H1 (cell line): ENCODE measurements around the gene MKKS. TPM values are rescaled to one million over a fixed set of nuclear protein-coding genes. Genes with fewer than 3 reads are reported as not detected.

ENCODE experiments used
- CTCF ChIA-PET: fragments of 300-600 bp; sonication (Branson Sonifier 250); formaldehyde crosslinking; loops from one replicate; lab custom pipeline; 2021; ENCODE audit not compliant: partially characterized antibody; lab: Charles Lee
- POLR2A ChIA-PET: fragments of 300-600 bp; sonication (Branson Sonifier 250); formaldehyde crosslinking; loops from one replicate; lab custom pipeline; 2021; ENCODE audit warnings: inconsistent platforms; ENCODE audit not compliant: partially characterized antibody; lab: Charles Lee
- DNase-seq, 2 experiments: peaks; one replicate each; pipeline versions ENCODE4 v3.0.0 to v3.0.0-alpha.2; 2010 to 2022; ENCODE audit warnings: low spot score in 2 of 2, low read depth in 1 of 2, mixed read lengths in 1 of 2
- FAIRE-seq: peaks from 2 replicates; lab custom pipeline; 2011; peaks lifted over from hg19 to GRCh38; lab: Jason Lieb, UNC
- H2AFZ ChIP-seq: 2 replicates; pipeline ENCODE4 v1.8.1; 2012; ENCODE audit warnings: low read length, inconsistent platforms
- H2AK5ac ChIP-seq: 2 replicates; pipeline ENCODE4 v1.6.1; 2013; ENCODE audit warnings: low read depth, low read length
- H2BK120ac ChIP-seq: replicated peaks from 2 replicates; pipeline ENCODE3; 2013; ENCODE audit warnings: low read depth, low read length, inconsistent platforms
- H2BK12ac ChIP-seq: 2 replicates; pipeline ENCODE4 v1.6.1; 2013; ENCODE audit warnings: low read depth, low read length
- H2BK15ac ChIP-seq: 2 replicates; pipeline ENCODE4 v1.6.1; 2013; ENCODE audit warnings: low read length
- H2BK20ac ChIP-seq: 2 replicates; pipeline ENCODE4 v1.6.1; 2013; ENCODE audit warnings: low read length
- H2BK5ac ChIP-seq: 2 replicates; pipeline ENCODE4 v1.6.1; 2013; ENCODE audit warnings: low read depth, low read length
- H3K14ac ChIP-seq: 2 replicates; pipeline ENCODE4 v1.6.1; 2013; ENCODE audit warnings: inconsistent platforms; ENCODE audit not compliant: insufficient read length
- H3K18ac ChIP-seq: 2 replicates; pipeline ENCODE4 v1.6.1; 2013; ENCODE audit warnings: low read length; ENCODE audit errors: extremely low read depth
- H3K23ac ChIP-seq: 2 replicates; pipeline ENCODE4 v1.6.1; 2013; ENCODE audit warnings: inconsistent platforms; ENCODE audit not compliant: insufficient read length
- H3K23me2 ChIP-seq: 2 replicates; pipeline ENCODE4 v1.6.1; 2013; ENCODE audit warnings: low read depth, low read length
- H3K27ac ChIP-seq: 2 replicates; pipeline ENCODE4 v1.6.1; 2011; ENCODE audit warnings: low read depth, low read length, inconsistent platforms
- H3K27me3 ChIP-seq, 4 experiments: replicated peaks in 1 of 4; 1 replicate in 1 of 4; 2 replicates in 3 of 4; pipeline versions ENCODE4 v1.6.1 to v1.8.1; 2011 to 2013; ENCODE audit warnings: low read length in 3 of 4, mild to moderate bottlenecking in 3 of 4, inconsistent platforms in 2 of 4, mixed read lengths in 2 of 4, moderate library complexity in 1 of 4; ENCODE audit not compliant: control insufficient read depth in 3 of 4, insufficient read depth in 3 of 4; ENCODE audit errors: extremely low read depth in 1 of 4
- H3K36me3 ChIP-seq, 4 experiments: 2 replicates each; pipeline versions ENCODE4 v1.6.1 to v1.8.1; 2011 to 2013; ENCODE audit warnings: mild to moderate bottlenecking in 4 of 4, low read length in 3 of 4, moderate library complexity in 2 of 4, control low read depth in 1 of 4, inconsistent platforms in 1 of 4; ENCODE audit not compliant: insufficient read depth in 4 of 4, control insufficient read depth in 2 of 4
- H3K4ac ChIP-seq: replicated peaks from 2 replicates; pipeline ENCODE3; 2013; ENCODE audit warnings: low read length, low read depth, mixed read lengths, inconsistent platforms; ENCODE audit not compliant: insufficient read length
- H3K4me1 ChIP-seq, 4 experiments: replicated peaks in 1 of 4; 1 replicate in 1 of 4; 2 replicates in 3 of 4; pipeline versions ENCODE4 v1.6.1 to v1.8.1; 2011 to 2013; ENCODE audit warnings: low read length in 3 of 4, inconsistent platforms in 2 of 4, mixed read lengths in 1 of 4; ENCODE audit not compliant: insufficient read depth in 4 of 4, control insufficient read depth in 3 of 4
- H3K4me2 ChIP-seq, 2 experiments: 2 replicates each; pipeline versions ENCODE4 v1.6.1 to v1.8.1; 2011 to 2013; ENCODE audit warnings: low read depth in 2 of 2, low read length in 2 of 2, control low read depth in 1 of 2, inconsistent platforms in 1 of 2, mild to moderate bottlenecking in 1 of 2; ENCODE audit not compliant: insufficient read depth in 1 of 2
- H3K4me3 ChIP-seq, 4 experiments: fragments of 200-600, 300-600 bp in 1 of 4; sonication (generic), shearing (Covaris generic), sonication (Bioruptor Twin) in 1 of 4; 2 replicates each; pipeline versions ENCODE4 v1.5.1 to v1.8.1; 2011 to 2016; ENCODE audit warnings: low read length in 4 of 4, low read depth in 3 of 4, control low read depth in 2 of 4, inconsistent platforms in 2 of 4, mild to moderate bottlenecking in 2 of 4, mixed read lengths in 1 of 4, moderate library complexity in 1 of 4; ENCODE audit not compliant: insufficient read depth in 2 of 4; ENCODE audit errors: extremely low read depth in 1 of 4
- H3K56ac ChIP-seq: replicated peaks from 2 replicates; pipeline ENCODE3; 2013; ENCODE audit warnings: low read depth, mild to moderate bottlenecking, mixed read lengths, low read length, inconsistent platforms; ENCODE audit not compliant: insufficient read length
- H3K79me1 ChIP-seq: 2 replicates; pipeline ENCODE4 v1.6.1; 2013; ENCODE audit warnings: low read depth, low read length, control low read depth
- H3K79me2 ChIP-seq, 2 experiments: 2 replicates each; pipeline versions ENCODE4 v1.6.1 to v1.8.1; 2012 to 2013; ENCODE audit warnings: low read length in 2 of 2, mild to moderate bottlenecking in 2 of 2, inconsistent platforms in 1 of 2; ENCODE audit not compliant: insufficient read depth in 2 of 2, control insufficient read depth in 1 of 2
- H3K9ac ChIP-seq, 4 experiments: replicated peaks in 1 of 4; 1 replicate in 1 of 4; 2 replicates in 3 of 4; pipeline versions ENCODE4 v1.6.1 to v1.8.1; 2011 to 2013; ENCODE audit warnings: low read depth in 3 of 4, low read length in 3 of 4, control low read depth in 2 of 4, mild to moderate bottlenecking in 2 of 4, moderate library complexity in 2 of 4, inconsistent platforms in 1 of 4; ENCODE audit errors: extremely low read depth in 1 of 4
- H3K9me3 ChIP-seq, 2 experiments: 2 replicates each; pipeline versions ENCODE4 v1.6.1 to v1.8.1; 2012 to 2013; ENCODE audit warnings: mild to moderate bottlenecking in 2 of 2, moderate library complexity in 2 of 2, control low read depth in 1 of 2, inconsistent platforms in 1 of 2, low read depth in 1 of 2, low read length in 1 of 2, mixed read lengths in 1 of 2; ENCODE audit not compliant: insufficient read depth in 2 of 2
- H4K20me1 ChIP-seq, 2 experiments: replicated peaks in 1 of 2; 2 replicates each; pipeline versions ENCODE3 to v1.8.1; 2011 to 2013; ENCODE audit warnings: inconsistent platforms in 2 of 2, low read length in 2 of 2, mild to moderate bottlenecking in 1 of 2; ENCODE audit not compliant: insufficient read depth in 2 of 2, control insufficient read depth in 1 of 2
- H4K5ac ChIP-seq: 2 replicates; pipeline ENCODE4 v1.6.1; 2013; ENCODE audit warnings: low read length, low read depth, mixed read lengths, inconsistent platforms; ENCODE audit not compliant: insufficient read length
- H4K8ac ChIP-seq: 2 replicates; pipeline ENCODE4 v1.8.0; 2013; ENCODE audit warnings: mild to moderate bottlenecking, moderate library complexity, low read length, inconsistent platforms; ENCODE audit not compliant: insufficient read depth; ENCODE audit errors: extremely low read depth
- H4K91ac ChIP-seq: replicated peaks from 2 replicates; pipeline ENCODE3; 2013; ENCODE audit warnings: low read length, mixed read lengths, inconsistent platforms; ENCODE audit not compliant: insufficient read length
- NANOG ChIP-seq: IDR thresholded peaks from 2 replicates; pipeline ENCODE4 v1.6.1; 2011; ENCODE audit warnings: low read length, low read depth, mild to moderate bottlenecking, inconsistent platforms; ENCODE audit not compliant: insufficient read depth, poor library complexity, severe bottlenecking
- NRF1 ChIP-seq: IDR thresholded peaks from 2 replicates; pipeline ENCODE4 v1.6.1; 2011; ENCODE audit warnings: mild to moderate bottlenecking, low read depth, low read length, improper control_type of control experiment
- SIRT6 ChIP-seq: IDR thresholded peaks from one replicate; pipeline ENCODE4 v1.7.1; 2012; ENCODE audit warnings: low read length, inconsistent platforms
- SP4 ChIP-seq: IDR thresholded peaks from 2 replicates; pipeline ENCODE4 v1.6.1; 2012; ENCODE audit warnings: low read length, inconsistent platforms
- TAF7 ChIP-seq: optimal IDR thresholded peaks from 2 replicates; pipeline ENCODE3; 2011; ENCODE audit warnings: low read depth, mild to moderate bottlenecking, inconsistent platforms, low read length, moderate library complexity, borderline replicate concordance
- YY1 ChIP-seq: IDR thresholded peaks from 2 replicates; pipeline ENCODE4 v1.6.1; 2011; ENCODE audit warnings: low read depth, mild to moderate bottlenecking, low read length
- WGBS, 2 experiments: shearing (Covaris generic) in 1 of 2; methylation state at CpG; one replicate each; pipeline versions ENCODE4 v1.1.6 to v1.1.7; 2013 to 2015; ENCODE audit warnings: low lambda C conversion rate in 2 of 2, mixed read lengths in 2 of 2, inconsistent platforms in 1 of 2, low coverage in 1 of 2, missing lambda C conversion rate in 1 of 2; ENCODE audit not compliant: insufficient replicate concordance in 2 of 2, insufficient coverage in 1 of 2, insufficient read length in 1 of 2; ENCODE audit errors: extremely low coverage in 1 of 2, missing lambda C conversion rate in 1 of 2; 5-methylcytosine and 5-hydroxymethylcytosine counted together
- polyA plus RNA-seq, 7 experiments: library from polyadenylated mRNA; depleted of rRNA in 3 of 7; stranded (reverse) in 5 of 7; unstranded in 2 of 7; fragments of >200 nt in 5 of 7; fragments of 200-250 nt in 2 of 7; gene quantifications; 1 replicate in 5 of 7; 2 replicates in 1 of 7; 4 replicates in 1 of 7; pipeline versions ENCODE4 v1.2.1 to v1.2.3, GENCODE V29; 2011 to 2013; ENCODE audit warnings: missing spikeins in 2 of 7, mixed read lengths in 2 of 7
- total RNA-seq: library from RNA; stranded (reverse); fragmentation: NEBNext Ultra II Directional; extraction: Animal tissue kit (Norgen Biotek cat#: 25700); gene quantifications from 2 replicates; pipeline ENCODE4 v1.2.1, GENCODE V29; 2021

The MKKS gene
- total and polyA plus RNA-seq, 2 of the 8 experiments (the other 6 are each of a cell fraction or from before 2014, with no cell fraction given), result 15.9 to 24.8 TPM

DNA sequence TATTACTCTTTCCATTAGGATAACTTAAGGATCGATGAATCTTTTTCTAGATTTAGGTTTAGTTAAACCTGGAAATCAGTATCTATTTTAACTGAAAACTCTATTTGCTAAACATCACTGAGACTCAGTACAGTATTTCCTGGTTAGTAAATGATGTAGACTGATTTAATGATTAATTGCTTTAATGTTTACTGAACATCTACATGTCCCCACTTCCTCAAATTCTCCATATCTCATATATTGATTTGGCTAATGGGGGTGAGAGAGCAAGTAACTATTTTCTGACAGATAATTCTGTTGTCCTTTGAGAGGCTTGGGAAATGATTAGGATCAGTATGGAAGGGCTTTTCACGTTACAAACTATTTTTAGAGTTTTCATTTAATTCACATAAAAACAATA is 10.3 kb downstream of the MKKS start:
- peaks cover 0 to 67% of the 10 kb centered on the region in 2 experiments; a peak in 3 of 4 replicates for H3K79me2 ChIP-seq
- no peak overlapping the region for H4K91ac ChIP-seq
- no peak overlapping the region for H2BK15ac ChIP-seq
- peaks cover 0 to 8% (median 4%) of the 10 kb centered on the region in 4 experiments; a peak in 3 of 8 replicates for H3K36me3 ChIP-seq
- WGBS, 2 experiments, result 93% methylated on average over 2 of the region's 2 CpGs; no CpG with 5 or more reads in 1 of the 2 experiments
- TF ChIP-seq NANOG (no peak), NRF1 (no peak), SIRT6 (no peak), TAF7 (no peak), YY1 (no peak), SP4 (no peak)
- POLR2A ChIA-PET, result no interaction called here
- H2BK12ac ChIP-seq, result no peak overlapping the region
- no peak overlapping the region for H2BK5ac ChIP-seq
- no peak overlapping the region for H4K8ac ChIP-seq
- no peak overlapping the region for H3K56ac ChIP-seq
- no peak for DNase-seq
- H3K4me2 ChIP-seq, result no peak overlapping the region
- no peak for FAIRE-seq
- no peak overlapping the region for H3K4ac ChIP-seq
- H3K27me3 ChIP-seq, result no peaks in the 10 kb centered on the region
- H2BK20ac ChIP-seq, result no peak overlapping the region
- CTCF ChIA-PET, result interaction anchor here (1.2 kb wide), 1 partner anchor 806 kb away, joined by 3 read pairs; no protein-coding TSS in a partner anchor
- H4K5ac ChIP-seq, result no peak overlapping the region
- H2AFZ ChIP-seq, result no peak overlapping the region
- H3K79me1 ChIP-seq, result peaks cover 2% of the 10 kb centered on the region; the same call in 1 of the 2 replicates
- no peak overlapping the region for H3K23ac ChIP-seq
- peaks cover 2 to 3% of the 10 kb centered on the region in 2 experiments for H4K20me1 ChIP-seq
- H2BK120ac ChIP-seq, result no peak overlapping the region
- H3K14ac ChIP-seq, result no peak overlapping the region
- H2AK5ac ChIP-seq, result no peak overlapping the region
- H3K4me3 ChIP-seq, result no peak overlapping the region
- no peaks in the 10 kb centered on the region for H3K23me2 ChIP-seq
- H3K9me3 ChIP-seq, result no peaks in the 10 kb centered on the region
- no peak overlapping the region for H3K27ac ChIP-seq
- H3K4me1 ChIP-seq, result no peaks in the 10 kb centered on the region
- no peak overlapping the region for H3K18ac ChIP-seq
- H3K9ac ChIP-seq, result no peak overlapping the region
